ENCODE results near the gene FAM241A. TPM values are rescaled to one million over a fixed set of nuclear protein-coding genes. Genes with fewer than 3 reads are reported as not detected.

The FAM241A gene
- total and polyA plus RNA-seq, 9 donors: 1.0 to 4.9 (median 2.2) TPM

GRCh38 chr4:112128452-112128851 is 16.8 kb upstream of the FAM241A start:
- intact Hi-C loops (cut with DNase I): no loop called here
- H3K4me1 ChIP-seq (ENCODE audit: insufficient read depth): no peaks in the 10 kb centered on the region
- no peak for DNase-seq
- no peak overlapping the region for H3K27ac ChIP-seq
- 52 to 63% (median 55%) methylated on average over 2 of the region's 2 CpGs for WGBS, 3 donors
- H3K4me3 ChIP-seq: no peak overlapping the region
- no peaks in the 10 kb centered on the region for H3K27me3 ChIP-seq
- TF ChIP-seq EP300 (IDR thresholded peaks at IDR 0.05) (no peak), CTCF (IDR thresholded peaks at IDR 0.05) (no peak), POLR2A (IDR thresholded peaks at IDR 0.05) (no peak)
- no peaks in the 10 kb centered on the region for H3K9me3 ChIP-seq
- no peaks in the 10 kb centered on the region for H3K36me3 ChIP-seq

GRCh38 chr4:112130906-112131305 is 14.3 kb upstream of the FAM241A start:
- Histone ChIP-seq H3K9me3 (no peaks in the 10 kb centered on the region), H3K4me1 (ENCODE audit: insufficient read depth) (no peaks in the 10 kb centered on the region), H3K27me3 (no peaks in the 10 kb centered on the region), H3K36me3 (no peaks in the 10 kb centered on the region), H3K27ac (no peak overlapping the region), H3K4me3 (no peak overlapping the region)
- 2 to 10% (median 3%) methylated on average over 4 of the region's 4 CpGs for WGBS, 3 donors
- intact Hi-C loops (cut with DNase I): no loop called here
- no peak for DNase-seq
- TF ChIP-seq CTCF (IDR thresholded peaks at IDR 0.05) (no peak), EP300 (IDR thresholded peaks at IDR 0.05) (no peak), POLR2A (IDR thresholded peaks at IDR 0.05) (no peak)

GRCh38 chr4:112136551-112136950 is 8.7 kb upstream of the FAM241A start:
- H3K4me3 ChIP-seq: no peak overlapping the region
- 85 to 90% (median 87%) methylated on average over 5 of the region's 5 CpGs for WGBS, 3 donors
- no peaks in the 10 kb centered on the region for H3K27me3 ChIP-seq
- TF ChIP-seq POLR2A (IDR thresholded peaks at IDR 0.05) (no peak), EP300 (IDR thresholded peaks at IDR 0.05) (no peak), CTCF (IDR thresholded peaks at IDR 0.05) (no peak)
- intact Hi-C loops (cut with DNase I): no loop called here
- DNase-seq: no peak
- H3K4me1 ChIP-seq (ENCODE audit: insufficient read depth): no peaks in the 10 kb centered on the region
- H3K27ac ChIP-seq: no peak overlapping the region
- no peaks in the 10 kb centered on the region for H3K9me3 ChIP-seq
- no peaks in the 10 kb centered on the region for H3K36me3 ChIP-seq

- H3K9me3 ChIP-seq: no peaks in the 10 kb centered on the region
- no peak overlapping the region for H3K27ac ChIP-seq
- H3K27me3 ChIP-seq: no peaks in the 10 kb centered on the region
- DNase-seq: no peak
- H3K4me1 ChIP-seq (ENCODE audit: insufficient read depth): no peaks in the 10 kb centered on the region
- H3K36me3 ChIP-seq: no peaks in the 10 kb centered on the region
- H3K4me3 ChIP-seq: no peak overlapping the region
- intact Hi-C loops (cut with DNase I): no loop called here
- no peak for TF ChIP-seq EP300 (IDR thresholded peaks at IDR 0.05)
- no peak for TF ChIP-seq POLR2A (IDR thresholded peaks at IDR 0.05)
- no peak for TF ChIP-seq CTCF (IDR thresholded peaks at IDR 0.05)
These were observed 6.7 kb upstream of the FAM241A start for GRCh38 chr4:112138538-112138937.

- no peak overlapping the region for H3K27ac ChIP-seq
- TF ChIP-seq CTCF (IDR thresholded peaks at IDR 0.05): no peak
- TF ChIP-seq POLR2A (IDR thresholded peaks at IDR 0.05): no peak
- no peak for TF ChIP-seq EP300 (IDR thresholded peaks at IDR 0.05)
- no peaks in the 10 kb centered on the region for H3K4me1 ChIP-seq (ENCODE audit: insufficient read depth)
- no peaks in the 10 kb centered on the region for H3K27me3 ChIP-seq
- 30 to 48% (median 42%) methylated on average over 2 of the region's 2 CpGs for WGBS, 3 donors
- intact Hi-C loops (cut with DNase I): loop anchor here in 1 of 4 donors (10.0 kb wide), 1 partner anchor 94 kb away; the partner anchor contains the start of gene AP1AR
- no peak for DNase-seq
- no peaks in the 10 kb centered on the region for H3K9me3 ChIP-seq
- no peaks in the 10 kb centered on the region for H3K36me3 ChIP-seq
- H3K4me3 ChIP-seq: no peak overlapping the region
These were observed 4.7 kb upstream of the FAM241A start for GRCh38 chr4:112140536-112140935.

Measured in ovary (tissue), 9 donors.